ENCODE measurements around the gene MAP1LC3B2.
"Not testable (repeated sequence)": the region's sequence is repeated elsewhere in the genome, so short reads cannot be mapped to it uniquely, and the experiment has no call there.

The MAP1LC3B2 gene

DNA sequence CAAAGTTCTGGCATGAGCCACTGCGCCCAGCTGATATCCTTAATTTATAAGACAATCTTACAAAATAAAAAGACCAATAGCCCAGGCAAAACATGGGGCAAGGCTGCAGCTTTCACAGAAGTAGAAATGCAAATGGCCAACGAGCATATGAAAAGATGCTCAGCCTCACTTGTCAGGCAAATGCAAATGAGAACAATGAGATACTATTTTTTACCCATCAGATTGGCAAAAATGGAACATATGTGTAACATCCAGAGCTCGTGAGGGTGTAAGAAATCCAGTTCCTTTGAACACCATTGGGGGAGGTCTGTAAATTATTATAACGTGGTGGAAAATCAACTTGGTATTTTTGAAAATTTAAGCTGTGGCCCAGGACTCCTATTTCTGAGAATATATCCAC is 14.6 kb downstream of the MAP1LC3B2 start:
- no peak overlapping the region for H3K27ac ChIP-seq
- TF ChIP-seq, protein P1, sequence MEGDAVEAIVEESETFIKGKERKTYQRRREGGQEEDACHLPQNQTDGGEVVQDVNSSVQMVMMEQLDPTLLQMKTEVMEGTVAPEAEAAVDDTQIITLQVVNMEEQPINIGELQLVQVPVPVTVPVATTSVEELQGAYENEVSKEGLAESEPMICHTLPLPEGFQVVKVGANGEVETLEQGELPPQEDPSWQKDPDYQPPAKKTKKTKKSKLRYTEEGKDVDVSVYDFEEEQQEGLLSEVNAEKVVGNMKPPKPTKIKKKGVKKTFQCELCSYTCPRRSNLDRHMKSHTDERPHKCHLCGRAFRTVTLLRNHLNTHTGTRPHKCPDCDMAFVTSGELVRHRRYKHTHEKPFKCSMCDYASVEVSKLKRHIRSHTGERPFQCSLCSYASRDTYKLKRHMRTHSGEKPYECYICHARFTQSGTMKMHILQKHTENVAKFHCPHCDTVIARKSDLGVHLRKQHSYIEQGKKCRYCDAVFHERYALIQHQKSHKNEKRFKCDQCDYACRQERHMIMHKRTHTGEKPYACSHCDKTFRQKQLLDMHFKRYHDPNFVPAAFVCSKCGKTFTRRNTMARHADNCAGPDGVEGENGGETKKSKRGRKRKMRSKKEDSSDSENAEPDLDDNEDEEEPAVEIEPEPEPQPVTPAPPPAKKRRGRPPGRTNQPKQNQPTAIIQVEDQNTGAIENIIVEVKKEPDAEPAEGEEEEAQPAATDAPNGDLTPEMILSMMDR (conservative IDR thresholded peaks at IDR 0.05): no peak

DNA sequence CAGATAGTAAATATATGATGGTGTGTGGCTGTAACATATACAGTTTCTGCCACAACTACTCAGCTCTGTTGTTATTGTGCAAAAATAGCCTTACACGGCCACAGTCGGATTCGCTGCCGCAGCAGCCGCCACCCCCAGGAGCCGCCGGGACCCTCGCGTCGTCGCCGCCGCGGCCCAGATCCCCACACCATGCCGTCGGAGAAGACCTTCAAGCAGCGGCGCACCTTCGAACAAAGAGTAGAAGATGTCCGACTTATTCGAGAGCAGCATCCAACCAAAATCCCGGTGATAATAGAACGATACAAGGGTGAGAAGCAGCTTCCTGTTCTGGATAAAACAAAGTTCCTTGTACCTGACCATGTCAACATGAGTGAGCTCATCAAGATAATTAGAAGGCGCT is 16.6 kb downstream of the MAP1LC3B2 start:
- not testable (repeated sequence) for H3K27ac ChIP-seq

DNA sequence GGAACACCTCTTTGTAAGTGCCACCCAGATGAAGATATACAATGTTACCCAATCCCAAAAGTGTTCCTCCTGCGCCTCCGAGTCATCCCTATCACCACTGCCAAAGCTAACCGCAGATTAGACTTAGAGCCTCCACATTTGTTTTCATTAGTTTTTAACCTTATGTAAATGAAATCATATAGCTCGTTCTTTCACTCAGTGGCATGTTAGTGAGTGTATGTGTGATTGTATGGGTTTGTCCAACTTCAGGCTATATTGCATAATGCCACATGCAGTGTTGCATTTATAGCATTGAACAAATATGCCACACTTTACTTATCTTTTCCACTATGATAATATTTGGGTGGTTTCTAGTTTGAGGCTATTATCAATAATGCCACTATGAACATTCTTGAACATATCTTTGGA is 18.0 kb downstream of the MAP1LC3B2 start:
- TF ChIP-seq, protein P1 (conservative IDR thresholded peaks at IDR 0.05): no peak

DNA sequence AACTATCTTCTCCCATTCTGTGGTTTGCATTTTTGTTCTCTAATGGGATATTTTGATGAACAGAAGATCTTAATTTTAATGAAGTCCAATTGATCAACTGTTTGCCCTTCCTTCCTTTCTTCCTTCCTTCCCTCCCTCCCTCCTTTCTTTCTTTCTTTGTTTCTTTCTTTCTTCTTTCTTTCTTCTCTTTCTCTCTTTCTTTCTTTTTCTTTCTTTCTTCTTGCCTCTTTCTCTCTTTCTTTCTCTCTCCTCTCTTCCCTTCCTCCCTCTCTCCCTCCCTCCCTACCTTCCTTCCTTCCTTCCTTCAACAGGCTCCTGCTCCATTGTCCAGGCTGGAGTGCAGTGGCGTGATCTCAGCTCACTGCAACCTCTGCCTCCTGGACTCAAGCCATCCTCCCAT is 18.9 kb downstream of the MAP1LC3B2 start:
- no peak overlapping the region for H3K27ac ChIP-seq
- TF ChIP-seq, protein P1 (conservative IDR thresholded peaks at IDR 0.05): no peak

More for the DNA sequence above, 18.0 kb downstream of the MAP1LC3B2 start:
- no peak overlapping the region for H3K27ac ChIP-seq

DNA sequence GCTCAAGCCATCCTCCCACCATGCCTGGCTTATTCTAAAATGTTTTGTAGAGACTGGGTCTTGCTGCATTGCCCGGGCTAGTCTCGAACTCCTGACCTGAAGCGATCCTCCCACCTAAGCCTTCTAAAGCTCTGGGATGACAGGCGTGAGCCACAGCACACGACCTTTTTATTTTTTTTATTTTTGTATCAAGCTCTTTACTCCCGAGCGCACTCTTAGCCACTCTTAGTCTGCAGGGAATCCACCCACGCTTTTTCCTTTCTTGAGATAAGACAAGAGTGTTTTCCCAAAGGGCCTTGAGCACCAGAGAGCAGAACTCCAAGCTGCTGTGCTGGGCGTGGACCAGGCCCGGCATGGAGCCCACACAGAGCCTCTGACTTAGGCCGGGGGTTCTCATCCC is 23.4 kb downstream of the MAP1LC3B2 start:
- H3K27ac ChIP-seq: no peak overlapping the region
- TF ChIP-seq, protein P1 (conservative IDR thresholded peaks at IDR 0.05): no peak

DNA sequence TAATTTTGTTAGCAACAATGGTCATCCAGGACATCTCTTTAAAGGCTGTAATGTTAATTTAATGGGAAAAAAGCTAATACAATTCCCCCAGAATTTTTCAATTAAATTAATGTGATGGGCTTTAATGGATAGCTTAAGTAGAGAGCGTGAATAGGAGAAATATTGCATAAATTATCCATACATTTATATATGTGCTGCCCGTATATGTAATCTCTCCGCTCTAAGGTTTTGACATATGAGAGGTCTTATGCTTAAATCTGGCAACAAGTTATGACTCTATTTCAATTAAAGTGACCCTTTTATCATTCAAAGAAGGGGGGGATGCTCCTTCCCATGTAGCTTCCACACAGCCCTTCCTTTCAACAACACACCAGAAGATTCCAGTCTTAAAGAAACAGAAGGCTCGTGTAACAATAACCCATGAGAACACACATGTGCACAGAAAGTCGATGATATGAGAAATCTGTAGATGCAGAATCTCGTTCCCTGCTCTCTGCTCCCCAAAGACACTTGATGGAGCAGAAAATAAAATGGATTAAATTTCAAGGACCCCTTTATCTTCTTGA is 24.0 kb downstream of the MAP1LC3B2 start:
- no peak overlapping the region for H3K27ac ChIP-seq
- TF ChIP-seq, protein P1 (conservative IDR thresholded peaks at IDR 0.05): no peak

DNA sequence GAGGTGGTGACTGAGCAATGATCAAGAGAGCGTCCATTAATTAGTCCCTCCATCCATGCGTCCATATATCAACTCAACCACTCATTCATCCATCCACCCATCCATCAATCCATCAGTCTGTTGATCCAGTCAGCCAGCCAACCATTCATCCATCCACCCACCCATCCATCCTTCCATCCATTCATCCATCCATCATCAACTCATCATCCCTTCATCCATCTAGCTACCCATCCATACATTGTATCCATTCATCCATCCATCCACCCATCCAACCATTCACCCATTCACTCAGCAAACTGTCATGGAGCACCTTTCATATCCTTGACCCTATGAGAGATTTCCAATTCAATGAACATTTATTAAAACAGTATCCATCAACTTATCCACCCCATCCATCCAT is 28.1 kb downstream of the MAP1LC3B2 start:
- H3K27ac ChIP-seq: no peak overlapping the region
- TF ChIP-seq, protein P1 (conservative IDR thresholded peaks at IDR 0.05): no peak

DNA sequence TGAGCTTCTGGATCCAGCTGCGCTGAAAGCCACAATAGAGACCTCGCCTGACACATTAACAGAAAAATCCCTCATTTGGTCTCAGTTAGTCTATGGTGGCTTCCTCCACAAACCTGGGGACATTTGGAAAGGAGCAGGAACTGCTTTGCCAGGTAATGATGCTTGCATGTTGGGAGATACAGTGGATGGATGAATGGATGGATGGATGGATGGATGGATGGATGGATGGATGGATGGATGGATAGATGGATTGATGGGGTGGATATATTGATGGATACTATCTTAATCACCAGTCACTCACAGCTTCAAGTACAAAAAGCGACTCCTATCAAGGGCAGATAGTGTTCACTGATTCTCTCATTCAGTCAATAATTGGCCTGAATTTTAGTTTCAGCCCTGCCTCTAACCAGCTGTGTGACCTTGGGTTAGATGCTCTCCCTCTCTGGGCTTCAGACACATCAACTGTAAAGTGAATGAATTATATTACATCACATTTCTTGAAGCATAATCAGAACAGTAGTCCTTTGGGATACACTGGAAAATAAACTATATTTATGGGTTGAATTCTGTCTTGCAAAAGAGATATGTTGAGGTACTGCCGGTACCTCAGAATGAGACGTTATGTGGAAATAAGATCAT is 29.3 kb downstream of the MAP1LC3B2 start:
- H3K27ac ChIP-seq: no peak overlapping the region
- TF ChIP-seq, protein P1 (conservative IDR thresholded peaks at IDR 0.05): no peak
